HG03442 (cell line): ENCODE results near the gene COL1A2.

Experiments
- ATAC-seq: cut with Tn5 transposase; IDR thresholded peaks from one replicate; pipeline ENCODE4 v1.9.1; 2021; ENCODE audit warnings: mild to moderate bottlenecking, moderate library complexity; ENCODE audit not compliant: unreplicated experiment

Gene COL1A2

GRCh38 chr7:94382132-94382531 is 12.6 kb upstream of the COL1A2 start:
- ATAC-seq = no peak

GRCh38 chr7:94382746-94383145 is 11.9 kb upstream of the COL1A2 start:
- no peak for ATAC-seq

GRCh38 chr7:94384315-94384714 is 10.4 kb upstream of the COL1A2 start:
- no peak for ATAC-seq

- ATAC-seq = no peak
Observed at GRCh38 chr7:94386416-94386815, 8.3 kb upstream of the COL1A2 start.

GRCh38 chr7:94388540-94388939 is 6.2 kb upstream of the COL1A2 start:
- ATAC-seq = no peak

- no peak for ATAC-seq
Observed at GRCh38 chr7:94389381-94389780, 5.3 kb upstream of the COL1A2 start.

- no peak for ATAC-seq
Observed at GRCh38 chr7:94391726-94392392, 2.8 kb upstream of the COL1A2 start.

- no peak for ATAC-seq
Observed at GRCh38 chr7:94392393-94392786, 2.3 kb upstream of the COL1A2 start.

GRCh38 chr7:94393246-94394108 is 1.2 kb upstream of the COL1A2 start:
- no peak for ATAC-seq

- no peak for ATAC-seq
Observed at GRCh38 chr7:94394109-94394436, 622 bp upstream of the COL1A2 start.

- ATAC-seq = peak; percentile 92
Observed at GRCh38 chr7:94395141-94396036, 694 bp downstream of the COL1A2 start.

GRCh38 chr7:94396037-94396431 is 1.3 kb downstream of the COL1A2 start:
- ATAC-seq = no peak

- no peak for ATAC-seq
Observed at GRCh38 chr7:94396596-94396995, 1.9 kb downstream of the COL1A2 start.

GRCh38 chr7:94397722-94398121 is 3.0 kb downstream of the COL1A2 start:
- no peak for ATAC-seq

GRCh38 chr7:94398841-94399240 is 4.1 kb downstream of the COL1A2 start:
- ATAC-seq = no peak

GRCh38 chr7:94400022-94400421 is 5.3 kb downstream of the COL1A2 start:
- no peak for ATAC-seq

- ATAC-seq = no peak
Observed at GRCh38 chr7:94400643-94401427, 6.1 kb downstream of the COL1A2 start.

- no peak for ATAC-seq
Observed at GRCh38 chr7:94401428-94401814, 6.7 kb downstream of the COL1A2 start.

GRCh38 chr7:94403546-94403945 is 8.9 kb downstream of the COL1A2 start:
- no peak for ATAC-seq

- no peak for ATAC-seq
Observed at GRCh38 chr7:94405506-94405905, 10.8 kb downstream of the COL1A2 start.

GRCh38 chr7:94406696-94407095 is 12.0 kb downstream of the COL1A2 start:
- no peak for ATAC-seq
